Kasumi-1 (cell line): ENCODE measurements around the gene ROGDI.

Experiments used
- DNase-seq, 2 experiments: peaks; one replicate each; lab custom pipeline; 2025; lab: John Stamatoyannopoulos, UW

ROGDI gene

DNA sequence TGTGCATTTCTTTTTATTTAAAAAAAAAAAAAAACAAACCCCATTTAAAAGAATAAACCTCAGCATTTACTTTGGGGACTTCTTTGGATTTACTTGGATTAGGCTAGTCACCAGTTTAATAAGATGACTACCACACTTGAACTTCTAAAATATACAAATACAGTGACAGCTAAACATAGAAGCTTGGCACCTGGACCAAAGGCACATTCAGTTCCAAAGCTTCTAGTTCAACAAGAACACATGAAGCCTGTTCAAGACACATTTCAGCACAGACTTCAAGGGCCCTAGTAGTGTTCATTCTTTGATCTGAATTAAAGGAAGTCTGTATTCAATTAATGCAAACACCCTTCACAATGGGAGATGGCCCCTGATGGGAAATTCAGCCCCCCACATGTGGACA lies 11.6 kb upstream of the ROGDI start:
- DNase-seq: no peak

DNA sequence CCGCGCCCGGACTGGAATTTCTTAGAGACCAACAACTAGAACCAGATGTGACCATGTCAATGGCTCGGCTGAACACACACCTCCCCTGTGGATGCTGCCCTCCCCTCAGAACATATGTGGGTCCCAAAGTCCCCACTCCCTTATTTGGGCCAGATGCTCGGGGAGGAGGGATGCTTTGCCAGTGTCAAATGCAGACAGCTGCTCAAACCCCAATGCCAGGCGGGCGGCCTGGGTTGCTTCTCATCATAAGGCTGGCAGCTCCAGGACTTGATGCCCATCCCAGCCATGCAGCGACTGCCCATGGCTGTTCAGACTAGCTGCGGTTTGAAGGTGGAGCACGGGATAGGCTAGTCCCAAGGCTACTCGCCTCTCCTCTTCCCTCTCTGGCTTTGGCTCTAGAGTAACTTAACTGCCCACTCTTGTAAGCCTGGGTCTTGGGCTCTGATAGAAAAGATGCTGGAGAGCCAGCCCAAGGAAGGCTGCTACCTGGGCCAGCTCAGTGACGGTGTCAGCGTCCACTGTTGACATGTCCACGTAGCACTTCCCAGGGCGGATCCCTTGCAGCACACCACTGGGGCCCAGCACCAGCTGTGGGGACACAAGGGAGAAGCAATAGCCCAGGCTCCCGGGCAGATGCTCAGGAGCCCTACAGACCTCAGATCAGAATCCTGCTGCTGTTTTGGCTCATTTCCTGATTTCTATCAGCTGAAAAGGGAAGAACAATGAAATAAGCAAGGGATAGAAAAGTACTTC lies 11.0 kb upstream of the ROGDI start:
- no peak for DNase-seq

DNA sequence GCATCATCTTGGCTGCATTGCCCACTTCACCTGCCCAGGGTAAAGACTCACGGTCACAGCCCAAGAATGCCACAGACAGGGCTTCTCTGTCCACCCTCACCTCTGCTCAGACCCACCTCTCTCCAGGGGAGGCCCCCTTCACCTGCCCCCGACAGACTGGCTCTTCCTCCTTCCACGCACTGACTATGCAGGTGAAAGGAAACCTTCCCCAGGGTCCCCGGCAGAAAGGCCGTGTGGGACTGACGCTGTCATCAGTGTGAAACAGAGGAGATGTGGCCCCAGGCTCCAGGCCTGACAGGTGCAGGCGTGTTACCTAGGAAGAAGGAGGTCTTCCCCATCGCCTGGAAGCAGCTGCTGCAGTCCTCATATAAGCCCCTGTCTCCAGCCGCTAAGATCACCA lies 9.3 kb upstream of the ROGDI start:
- DNase-seq: no peak

DNA sequence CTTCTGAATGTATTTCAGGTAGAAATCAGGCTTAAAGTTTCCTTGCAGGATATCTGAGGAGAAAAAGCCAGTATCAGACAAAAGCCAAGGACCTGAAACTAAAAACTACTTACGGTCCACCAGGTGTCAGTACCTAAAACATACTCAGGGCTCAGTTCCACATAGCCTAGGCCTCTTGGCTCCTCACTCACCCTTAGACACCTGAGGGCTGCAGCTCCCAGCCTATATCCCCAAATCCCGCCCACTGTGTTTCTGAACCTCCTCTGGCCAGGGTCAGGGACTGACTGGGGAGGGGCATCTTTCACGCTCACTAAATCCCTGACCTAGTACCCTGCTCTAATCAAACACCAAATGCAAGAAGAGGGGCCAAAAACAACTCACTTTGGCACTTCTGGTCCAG lies 8.8 kb upstream of the ROGDI start:
- DNase-seq: no peak

DNA sequence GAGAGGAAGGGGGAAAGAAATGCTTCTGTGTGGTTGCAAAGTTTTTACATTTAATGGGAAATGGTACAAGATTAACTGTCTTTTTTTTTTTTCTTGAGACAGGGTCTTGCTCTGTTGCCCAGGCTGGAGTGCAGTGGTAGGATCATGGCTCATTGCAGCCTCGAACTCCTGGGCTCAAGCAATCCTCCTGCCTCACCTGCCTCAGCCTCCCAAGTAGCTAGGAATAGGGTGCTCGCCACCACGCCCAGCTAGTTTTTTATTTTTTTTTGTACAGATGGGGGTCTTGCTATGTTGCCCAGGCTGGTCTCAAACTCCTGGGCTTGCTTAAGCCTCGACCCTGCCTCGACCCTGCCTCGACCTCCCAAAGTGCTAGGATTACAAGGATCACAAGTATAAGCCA lies 3.8 kb upstream of the ROGDI start:
- DNase-seq: no peak

DNA sequence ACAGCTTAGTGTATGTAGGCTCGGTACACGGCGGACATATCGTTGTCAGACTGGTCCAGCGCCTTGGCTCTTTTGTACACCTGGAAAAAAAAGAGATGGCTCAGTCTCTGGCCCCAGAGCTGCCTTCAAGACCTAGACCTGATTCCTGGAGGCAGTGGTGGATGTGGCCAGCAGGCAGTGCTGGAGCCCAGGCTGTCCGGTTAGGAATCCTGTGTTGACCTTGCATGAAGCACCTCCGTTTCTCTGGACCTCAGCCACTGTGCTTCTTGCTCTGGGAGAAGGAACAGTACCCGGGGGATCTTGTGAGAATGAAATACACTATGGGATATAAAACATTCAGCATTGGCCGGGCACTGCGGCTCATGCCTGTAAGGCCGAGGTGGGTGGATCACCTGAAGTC lies 2.8 kb upstream of the ROGDI start:
- DNase-seq: no peak

DNA sequence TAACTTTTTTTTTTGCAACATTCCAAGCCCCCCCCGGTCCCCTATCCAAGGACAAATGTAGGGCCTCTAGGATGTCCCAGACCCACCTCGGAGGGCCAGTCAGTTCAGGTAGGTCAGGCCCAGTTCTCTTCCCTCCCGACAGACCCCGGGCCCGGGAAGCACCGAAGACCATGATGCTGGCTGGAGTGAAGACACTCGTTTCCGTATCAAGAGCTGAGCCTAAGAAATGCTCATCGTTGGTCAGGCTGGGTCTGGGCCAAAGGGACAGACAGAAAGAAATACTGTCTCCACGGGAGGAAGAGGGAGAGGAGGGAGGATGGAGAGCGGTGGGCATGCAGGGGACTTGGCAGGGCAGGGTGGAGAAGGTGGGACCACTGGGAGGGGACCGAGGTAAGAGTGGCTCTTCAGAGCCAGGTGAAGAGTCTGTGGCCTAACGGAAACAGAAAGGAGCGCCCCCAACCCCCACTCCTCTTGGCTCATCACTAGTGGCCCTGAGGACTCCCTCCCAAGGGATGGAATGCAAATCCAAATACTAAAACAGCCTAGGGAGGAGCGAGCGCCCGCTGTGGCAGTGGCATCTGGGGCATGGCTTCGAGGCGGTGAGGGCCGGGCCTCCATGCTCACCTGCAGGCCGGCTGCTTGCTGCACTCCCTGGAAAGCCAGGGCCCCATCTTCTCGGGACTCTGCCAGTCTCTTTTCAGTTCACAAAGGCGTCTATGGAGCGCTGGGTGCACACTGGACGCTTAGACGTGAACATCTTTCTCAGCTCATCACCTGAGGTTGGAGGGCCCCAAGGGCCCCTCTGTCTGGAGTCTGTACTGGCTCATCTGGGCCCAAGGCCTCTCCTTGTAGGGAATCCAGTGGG lies 1.7 kb upstream of the ROGDI start:
- DNase-seq: no peak

DNA sequence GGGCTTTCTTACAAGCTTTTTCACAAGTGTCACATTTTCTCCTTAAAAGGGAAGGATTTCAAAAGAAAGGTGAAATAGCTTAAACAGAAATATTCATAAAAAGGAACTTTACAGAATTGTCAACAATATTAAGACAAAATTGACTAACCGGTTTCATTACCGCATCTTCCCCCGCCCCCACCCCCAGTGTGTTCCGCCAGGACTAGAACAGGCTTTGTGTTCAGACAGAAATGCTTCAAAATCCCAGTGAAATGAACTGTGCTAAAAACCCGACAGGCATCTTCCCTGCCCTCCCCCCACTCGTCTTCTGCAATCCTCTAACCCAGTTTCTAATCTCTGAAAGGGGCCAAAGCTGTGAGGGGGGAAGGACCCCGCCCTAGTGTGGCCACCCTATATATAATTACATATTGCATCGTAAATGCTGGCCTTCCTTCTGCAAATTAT lies 990 bp upstream of the ROGDI start:
- no peak for DNase-seq

- peak; percentile 65 to 71 for DNase-seq
These were observed 340 bp upstream of the ROGDI start for GRCh38 chr16:4802659-4803287.

GRCh38 chr16:4801051-4801961 lies 1.1 kb downstream of the ROGDI start:
- no peak for DNase-seq

GRCh38 chr16:4800290-4801041 lies 2.0 kb downstream of the ROGDI start:
- peak; percentile 57 to 62 for DNase-seq

DNA sequence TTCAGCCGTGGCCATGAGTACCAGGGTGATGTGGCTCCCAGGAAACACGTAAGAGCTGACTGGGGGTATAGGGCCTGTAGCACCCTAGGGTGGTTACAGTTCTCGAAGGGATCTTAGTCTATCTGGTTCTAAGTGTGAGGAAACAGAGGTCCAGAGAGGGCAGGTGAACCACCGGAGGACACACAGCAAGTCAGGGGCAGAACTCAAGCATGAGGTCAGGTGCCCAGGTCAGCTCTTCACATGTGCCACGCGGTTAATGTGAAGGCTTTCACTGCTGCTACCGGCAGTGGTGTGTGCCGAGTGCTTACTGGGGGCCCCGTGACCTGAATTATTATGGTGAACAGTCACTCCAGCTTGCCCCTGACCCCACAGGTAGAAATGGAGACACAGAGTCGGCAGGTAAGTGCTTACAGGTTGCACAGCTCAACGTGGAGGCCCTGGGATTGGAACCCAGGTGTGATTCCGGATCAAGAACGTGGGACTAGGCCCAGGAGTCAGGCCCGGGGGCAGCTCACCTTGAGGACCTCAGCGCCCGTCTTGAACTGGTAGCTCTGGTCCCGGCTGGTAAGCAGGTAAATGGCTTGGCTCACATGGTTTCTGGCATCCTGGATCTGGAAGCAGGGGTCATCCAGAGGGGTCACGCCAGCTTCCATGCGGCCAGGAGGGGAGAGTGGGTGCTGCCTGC lies 3.1 kb downstream of the ROGDI start:
- no peak for DNase-seq

GRCh38 chr16:4798456-4798855 lies 4.0 kb downstream of the ROGDI start:
- no peak for DNase-seq

DNA sequence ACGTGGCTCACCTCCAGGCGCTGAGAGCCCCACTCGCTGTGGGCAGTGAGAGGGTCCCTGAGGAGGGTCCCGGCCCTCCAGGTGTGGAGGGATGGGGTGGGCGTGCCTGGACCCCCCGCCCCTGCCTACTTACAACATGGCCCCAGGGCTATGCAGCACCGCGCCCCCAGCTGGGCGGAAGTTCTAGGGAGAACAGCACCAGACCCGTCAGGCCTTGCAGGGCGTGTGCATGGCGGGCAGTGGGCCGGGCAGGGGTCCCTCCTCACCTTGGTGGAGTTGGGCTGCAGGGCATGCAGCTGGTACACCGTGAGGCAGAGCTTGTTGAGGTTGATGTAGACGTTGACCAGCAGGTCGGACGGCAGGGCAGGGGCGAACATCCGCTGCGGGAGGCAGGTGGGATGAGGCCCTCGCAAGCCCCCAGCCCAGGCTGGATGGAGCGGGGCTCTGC lies 4.6 kb downstream of the ROGDI start:
- DNase-seq: no peak

- no peak for DNase-seq
These were observed 5.2 kb downstream of the ROGDI start for GRCh38 chr16:4796982-4797804.

DNA sequence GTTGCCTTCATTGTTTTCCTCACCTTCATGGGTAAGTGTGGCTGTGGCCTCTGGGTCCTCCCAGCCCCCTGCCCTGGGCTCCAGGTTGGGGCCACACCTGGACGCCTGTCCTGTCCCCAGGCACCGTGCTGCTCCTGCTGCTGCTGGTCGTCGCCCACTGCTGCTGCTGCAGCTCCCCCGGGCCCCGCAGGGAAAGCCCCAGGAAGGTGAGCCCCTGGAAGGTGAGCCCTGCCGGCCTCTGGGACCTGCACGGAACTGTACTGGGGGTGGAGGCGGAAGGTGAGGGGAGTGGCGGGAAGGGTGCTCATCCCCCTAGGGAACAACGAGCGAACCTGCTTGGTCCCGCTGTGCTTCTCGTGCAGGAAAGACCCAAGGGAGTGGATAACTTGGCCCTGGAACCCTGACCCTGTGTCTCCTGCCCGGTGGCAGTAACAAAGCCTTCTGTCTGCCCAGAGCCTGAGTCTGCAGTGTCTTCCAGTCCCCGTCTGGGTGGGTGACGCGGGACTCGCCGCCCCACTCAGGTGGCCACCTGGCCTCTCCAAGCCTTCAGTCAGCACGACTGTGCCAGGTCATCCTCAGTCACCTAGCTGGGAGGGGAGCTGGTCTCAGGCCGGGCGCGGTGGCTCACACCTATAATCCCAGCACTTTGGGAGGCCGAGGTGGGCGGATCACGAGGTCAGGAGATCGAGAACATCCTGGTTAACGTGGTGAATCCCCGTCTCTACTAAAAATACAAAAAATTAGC lies 6.4 kb downstream of the ROGDI start:
- no peak for DNase-seq

DNA sequence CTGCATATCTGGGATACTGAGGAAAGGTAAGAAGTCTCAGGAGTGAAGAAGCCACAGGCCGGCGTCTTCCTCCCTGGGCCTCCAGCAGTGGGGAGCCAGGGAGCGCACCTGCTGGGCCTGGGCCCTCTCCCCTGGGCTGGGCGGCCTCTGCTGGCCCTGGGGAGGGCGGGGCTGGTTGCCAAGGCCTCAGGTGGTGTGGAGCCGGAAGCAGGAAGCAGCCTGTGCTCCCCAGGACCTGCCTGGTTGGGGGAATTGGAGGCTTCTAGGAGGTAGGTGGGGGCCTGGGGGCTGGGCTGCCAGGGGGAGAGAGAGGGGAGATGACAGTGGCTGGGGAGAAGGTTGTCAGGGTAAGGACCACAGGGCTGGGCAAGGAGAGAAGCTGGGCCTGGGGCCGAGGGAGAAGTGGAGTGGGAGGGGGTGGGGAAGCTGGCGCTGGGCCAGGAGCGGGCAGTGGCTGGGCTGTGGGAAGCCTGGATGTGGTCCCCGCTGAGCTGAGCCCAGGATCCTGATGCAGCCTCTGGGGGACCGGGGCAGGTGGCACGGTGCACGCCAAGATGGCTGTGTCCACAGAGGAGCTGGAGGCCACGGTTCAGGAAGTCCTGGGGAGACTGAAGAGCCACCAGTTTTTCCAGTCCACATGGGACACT lies 7.1 kb downstream of the ROGDI start, which contains the start of gene SMIM22:
SMIM22 (plus strand) TSS at position 189 of the 647 bp plus-strand sequence; CDS start at position 555, 366 bp downstream.
- DNase-seq: no peak

DNA sequence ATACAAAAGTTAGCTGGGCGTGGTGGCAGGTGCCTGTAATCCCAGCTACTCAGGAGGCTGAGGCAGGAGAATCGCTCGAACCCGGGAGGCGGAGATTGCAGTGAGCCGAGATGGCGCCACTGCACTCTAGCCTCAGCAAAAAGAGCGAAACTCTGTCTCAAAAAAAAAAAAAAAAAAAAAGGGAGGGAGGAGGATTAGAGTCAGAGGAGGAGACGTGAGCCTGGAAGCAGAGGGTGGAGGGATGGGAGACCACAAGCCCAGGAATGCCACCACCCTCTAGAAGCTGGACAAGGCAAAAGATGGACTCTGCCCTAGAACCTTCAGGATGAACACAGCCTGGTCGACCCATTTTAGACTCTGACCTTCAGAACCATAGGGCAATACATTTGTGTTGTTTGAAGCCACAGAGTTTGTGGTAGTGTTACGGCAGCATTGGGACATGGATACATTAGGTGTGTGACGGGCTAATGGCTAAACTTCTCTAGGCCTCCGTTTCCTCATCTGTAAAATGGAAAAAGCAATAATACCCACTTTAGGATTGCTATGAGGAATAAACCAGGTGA lies 9.4 kb downstream of the ROGDI start:
- no peak for DNase-seq
